Naive thymus-derived CD4-positive, alpha-beta T cell (primary cell): ENCODE data around the gene DMKN. TPM values are rescaled to one million over a fixed set of nuclear protein-coding genes. Genes with fewer than 3 reads are reported as not detected.

Experiments used
- ATAC-seq: fragments of 150-1000 bp; cut with Tn5 transposase; 2 replicates; pipeline ENCODE4 v1.10.0; 2021; ENCODE audit warnings: mild to moderate bottlenecking, moderate library complexity
- CTCF ChIA-PET: fragments of 350-600 bp; sonication (Branson Sonifier 250); formaldehyde crosslinking; loops from one replicate; lab custom pipeline; 2021; ENCODE audit warnings: antibody characterized with exemption; lab: Charles Lee
- POLR2A ChIA-PET: fragments of 350-600 bp; sonication (Branson Sonifier 250); formaldehyde crosslinking; loops from one replicate; lab custom pipeline; 2021; ENCODE audit warnings: antibody characterized with exemption, inconsistent platforms; lab: Charles Lee
- DNase-seq, 9 donors: peaks; one replicate each; pipeline versions ENCODE4 v3.0.0 to v3.0.0-alpha.2; 2020 to 2022; ENCODE audit warnings: mixed read lengths in 1 of 9
- H3K27ac ChIP-seq: one replicate; pipeline ENCODE4 v1.7.0; 2013; ENCODE audit warnings: mild to moderate bottlenecking, low read depth, low read length, moderate library complexity
- H3K27me3 ChIP-seq, 2 donors: one replicate each; pipeline ENCODE4 v1.7.0; 2013; ENCODE audit warnings: low read length in 2 of 2, mild to moderate bottlenecking in 2 of 2, moderate library complexity in 2 of 2; ENCODE audit not compliant: control insufficient read depth in 2 of 2, insufficient read depth in 2 of 2
- H3K36me3 ChIP-seq, 3 experiments: 1 replicate in 2 of 3; 2 replicates in 1 of 3; pipeline ENCODE4 v1.7.0; 2013; ENCODE audit warnings: low read length in 3 of 3, mild to moderate bottlenecking in 3 of 3, moderate library complexity in 1 of 3; ENCODE audit not compliant: insufficient read depth in 3 of 3, control insufficient read depth in 2 of 3
- H3K4me1 ChIP-seq, 2 donors: one replicate each; pipeline ENCODE4 v1.7.0; 2013; ENCODE audit warnings: low read length in 2 of 2, mild to moderate bottlenecking in 2 of 2, moderate library complexity in 1 of 2; ENCODE audit not compliant: control insufficient read depth in 2 of 2, insufficient read depth in 2 of 2
- H3K4me3 ChIP-seq: 2 replicates; pipeline ENCODE4 v1.7.0; 2013; ENCODE audit warnings: mild to moderate bottlenecking, low read length
- H3K9me3 ChIP-seq, 3 experiments: 1 replicate in 2 of 3; 2 replicates in 1 of 3; pipeline ENCODE4 v1.7.0; 2013; ENCODE audit warnings: low read length in 3 of 3; ENCODE audit not compliant: control insufficient read depth in 2 of 3
- H3K27ac Mint-ChIP-seq, 9 donors: one replicate each; pipeline ENCODE4 v1.8.0; 2020 to 2022; ENCODE audit warnings: mixed read lengths in 9 of 9, mild to moderate bottlenecking in 8 of 9, moderate library complexity in 5 of 9, inconsistent platforms in 2 of 9
- H3K27me3 Mint-ChIP-seq, 5 donors: one replicate each; pipeline ENCODE4 v1.8.0; 2021 to 2022; ENCODE audit warnings: mixed read lengths in 5 of 5, mild to moderate bottlenecking in 1 of 5
- H3K36me3 Mint-ChIP-seq, 5 donors: one replicate each; pipeline ENCODE4 v1.8.0; 2020 to 2022; ENCODE audit warnings: mixed read lengths in 5 of 5, mild to moderate bottlenecking in 3 of 5, inconsistent platforms in 1 of 5
- H3K4me1 Mint-ChIP-seq, 7 donors: one replicate each; pipeline ENCODE4 v1.8.0; 2020 to 2022; ENCODE audit warnings: mixed read lengths in 7 of 7, mild to moderate bottlenecking in 3 of 7, inconsistent platforms in 1 of 7
- H3K4me3 Mint-ChIP-seq, 10 donors: one replicate each; pipeline ENCODE4 v1.8.0; 2020 to 2022; ENCODE audit warnings: mild to moderate bottlenecking in 10 of 10, mixed read lengths in 10 of 10, moderate library complexity in 6 of 10, inconsistent platforms in 2 of 10
- H3K9me3 Mint-ChIP-seq, 11 donors: one replicate each; pipeline ENCODE4 v1.8.0; 2020 to 2022; ENCODE audit warnings: mixed read lengths in 11 of 11, mild to moderate bottlenecking in 4 of 11, inconsistent platforms in 1 of 11, moderate library complexity in 1 of 11
- intact Hi-C, 2 donors: fragments of 100-400 bp; cut with micrococcal nuclease; formaldehyde crosslinking; loops; one replicate each; pipeline ENCODE4 v1.15.1; 2023
- polyA plus RNA-seq, 2 donors: library from polyadenylated mRNA; unstranded; fragments of 300-500 nt; fragmentation: Illumina TruSeq; gene quantifications; one replicate each; pipeline ENCODE4 v1.2.3, GENCODE V29; 2021
- total RNA-seq, 6 experiments: library from RNA in 5 of 6; stranded (reverse) in 5 of 6; gene quantifications; 1 replicate in 5 of 6; 2 replicates in 1 of 6; pipeline ENCODE4 v1.2.3 and lab custom pipeline; 2021 to 2026

DMKN gene
- total and polyA plus RNA-seq, 7 experiments from 2014 or later, result 0.54 to 0.76 TPM; not detected in 5

GRCh38 chr19:35508129-35508528 is 5.3 kb downstream of the DMKN start:
- no peak overlapping the region for H3K27ac Mint-ChIP-seq
- ChIA-PET CTCF (interaction anchor here (0.7 kb wide), 1 partner anchor 349 kb away, joined by 3 read pairs; no protein-coding TSS in a partner anchor), POLR2A (interaction anchor here (0.7 kb wide), 1 partner anchor 459 kb away, joined by 3 read pairs; no protein-coding TSS in a partner anchor)
- no peaks in the 10 kb centered on the region for H3K36me3 Mint-ChIP-seq
- peaks cover 0 to 70% (median 9%) of the 10 kb centered on the region in 5 donors for H3K27me3 Mint-ChIP-seq
- DNase-seq (no peak), ATAC-seq (no peak)
- H3K4me3 Mint-ChIP-seq, result no peak overlapping the region
- Histone ChIP-seq H3K36me3 (no peaks in the 10 kb centered on the region), H3K27ac (no peak overlapping the region), H3K27me3 (peaks cover 0 to 4% of the 10 kb centered on the region in 2 donors), H3K4me3 (no peak overlapping the region), H3K9me3 (no peaks in the 10 kb centered on the region), H3K4me1 (peaks cover 12 to 17% of the 10 kb centered on the region in 2 donors)
- intact Hi-C loops, result no loop called here
- peaks cover 9 to 21% (median 14%) of the 10 kb centered on the region in 7 donors for H3K4me1 Mint-ChIP-seq
- no peaks in the 10 kb centered on the region for H3K9me3 Mint-ChIP-seq

GRCh38 chr19:35507561-35507960 is 5.9 kb downstream of the DMKN start:
- H3K27me3 Mint-ChIP-seq, result peaks cover 0 to 69% (median 5%) of the 10 kb centered on the region in 5 donors
- no peak overlapping the region for H3K4me3 Mint-ChIP-seq
- Histone ChIP-seq H3K9me3 (no peaks in the 10 kb centered on the region), H3K4me1 (peaks cover 12 to 17% of the 10 kb centered on the region in 2 donors), H3K36me3 (no peaks in the 10 kb centered on the region), H3K27ac (no peak overlapping the region), H3K27me3 (peaks cover 0 to 4% of the 10 kb centered on the region in 2 donors), H3K4me3 (no peak overlapping the region)
- H3K4me1 Mint-ChIP-seq, result peaks cover 9 to 21% (median 14%) of the 10 kb centered on the region in 7 donors
- POLR2A ChIA-PET, result no interaction called here
- CTCF ChIA-PET, result no interaction called here
- intact Hi-C loops, result no loop called here
- ATAC-seq, result no peak
- H3K27ac Mint-ChIP-seq, result no peak overlapping the region
- DNase-seq, result no peak
- no peaks in the 10 kb centered on the region for H3K9me3 Mint-ChIP-seq
- H3K36me3 Mint-ChIP-seq, result no peaks in the 10 kb centered on the region

- no peak overlapping the region for H3K27ac ChIP-seq
- ATAC-seq (no peak), DNase-seq (no peak)
- Mint-ChIP-seq H3K9me3 (no peaks in the 10 kb centered on the region), H3K4me3 (no peak overlapping the region), H3K36me3 (no peaks in the 10 kb centered on the region), H3K4me1 (peaks cover 11 to 21% (median 14%) of the 10 kb centered on the region in 7 donors), H3K27me3 (peaks cover 0 to 61% (median 5%) of the 10 kb centered on the region in 5 donors), H3K27ac (peak overlapping the region in 1 of 9 donors; percentile 30)
- no peaks in the 10 kb centered on the region for H3K9me3 ChIP-seq
- intact Hi-C loops, result no loop called here
- ChIA-PET POLR2A (no interaction called here), CTCF (interaction anchor here (0.6 to 1.0 kb wide), 2 partner anchors 15 to 361 kb away, joined by 3 read pairs; partner anchors contain the start of gene KRTDAP)
- H3K36me3 ChIP-seq, result no peaks in the 10 kb centered on the region
- H3K4me3 ChIP-seq, result no peak overlapping the region
- H3K27me3 ChIP-seq, result peaks cover 0 to 4% of the 10 kb centered on the region in 2 donors
- H3K4me1 ChIP-seq, result peaks cover 12 to 17% of the 10 kb centered on the region in 2 donors
These were observed 7.4 kb downstream of the DMKN start for GRCh38 chr19:35506011-35506410.

GRCh38 chr19:35502751-35503150 is 10.7 kb downstream of the DMKN start:
- Histone ChIP-seq H3K27me3 (no peaks in the 10 kb centered on the region), H3K36me3 (no peaks in the 10 kb centered on the region), H3K27ac (no peak overlapping the region), H3K4me1 (no peaks in the 10 kb centered on the region), H3K4me3 (no peak overlapping the region), H3K9me3 (no peaks in the 10 kb centered on the region)
- Mint-ChIP-seq H3K4me1 (peaks cover 0 to 3% (median 0%) of the 10 kb centered on the region in 7 donors), H3K9me3 (no peaks in the 10 kb centered on the region), H3K36me3 (no peaks in the 10 kb centered on the region), H3K27me3 (peaks cover 0 to 29% (median 5%) of the 10 kb centered on the region in 5 donors), H3K4me3 (no peak overlapping the region), H3K27ac (peak overlapping the region in 1 of 9 donors; percentile 38)
- ATAC-seq (no peak), DNase-seq (no peak)
- CTCF ChIA-PET, result no interaction called here
- POLR2A ChIA-PET, result no interaction called here
- intact Hi-C loops, result no loop called here

GRCh38 chr19:35501684-35502083 is 11.8 kb downstream of the DMKN start:
- H3K9me3 ChIP-seq, result no peaks in the 10 kb centered on the region
- peaks cover 0 to 20% (median 5%) of the 10 kb centered on the region in 5 donors for H3K27me3 Mint-ChIP-seq
- ChIA-PET POLR2A (no interaction called here), CTCF (no interaction called here)
- intact Hi-C loops, result no loop called here
- no peak for DNase-seq
- no peaks in the 10 kb centered on the region for H3K36me3 ChIP-seq
- no peaks in the 10 kb centered on the region for H3K9me3 Mint-ChIP-seq
- H3K27ac Mint-ChIP-seq, result no peak overlapping the region
- no peak overlapping the region for H3K27ac ChIP-seq
- H3K27me3 ChIP-seq, result no peaks in the 10 kb centered on the region
- no peaks in the 10 kb centered on the region for H3K36me3 Mint-ChIP-seq
- peaks cover 0 to 3% (median 0%) of the 10 kb centered on the region in 7 donors for H3K4me1 Mint-ChIP-seq
- no peak for ATAC-seq
- H3K4me1 ChIP-seq, result no peaks in the 10 kb centered on the region
- H3K4me3 Mint-ChIP-seq, result no peak overlapping the region
- H3K4me3 ChIP-seq, result no peak overlapping the region

- ChIA-PET POLR2A (no interaction called here), CTCF (interaction anchor here (0.5 kb wide), 1 partner anchor 146 kb away, joined by 3 read pairs; no protein-coding TSS in a partner anchor)
- Histone ChIP-seq H3K36me3 (no peaks in the 10 kb centered on the region), H3K27ac (no peak overlapping the region), H3K27me3 (no peaks in the 10 kb centered on the region), H3K4me1 (no peaks in the 10 kb centered on the region), H3K4me3 (no peak overlapping the region), H3K9me3 (no peaks in the 10 kb centered on the region)
- ATAC-seq (no peak), DNase-seq (no peak)
- H3K9me3 Mint-ChIP-seq, result no peaks in the 10 kb centered on the region
- no peak overlapping the region for H3K4me3 Mint-ChIP-seq
- no peak overlapping the region for H3K27ac Mint-ChIP-seq
- peaks cover 0 to 3% (median 0%) of the 10 kb centered on the region in 7 donors for H3K4me1 Mint-ChIP-seq
- peaks cover 0 to 18% (median 5%) of the 10 kb centered on the region in 5 donors for H3K27me3 Mint-ChIP-seq
- intact Hi-C loops, result no loop called here
- H3K36me3 Mint-ChIP-seq, result no peaks in the 10 kb centered on the region
These were observed 12.8 kb downstream of the DMKN start for GRCh38 chr19:35500611-35501010.

- Mint-ChIP-seq H3K36me3 (no peaks in the 10 kb centered on the region), H3K27ac (no peak overlapping the region), H3K27me3 (peaks cover 0 to 10% (median 5%) of the 10 kb centered on the region in 5 donors), H3K4me1 (peaks cover 0 to 11% (median 6%) of the 10 kb centered on the region in 7 donors), H3K9me3 (no peaks in the 10 kb centered on the region), H3K4me3 (no peak overlapping the region)
- ChIA-PET CTCF (no interaction called here), POLR2A (no interaction called here)
- intact Hi-C loops, result loop anchor here in 1 of 2 donors (10.0 kb wide), 1 partner anchor 434 kb away; no protein-coding TSS in a partner anchor
- no peaks in the 10 kb centered on the region for H3K4me1 ChIP-seq
- no peak for ATAC-seq
- no peak overlapping the region for H3K4me3 ChIP-seq
- H3K36me3 ChIP-seq, result no peaks in the 10 kb centered on the region
- DNase-seq, result no peak
- H3K27me3 ChIP-seq, result no peaks in the 10 kb centered on the region
- H3K9me3 ChIP-seq, result no peaks in the 10 kb centered on the region
- H3K27ac ChIP-seq, result no peak overlapping the region
These were observed 14.4 kb downstream of the DMKN start for GRCh38 chr19:35498984-35499527.
